ENCODE results near the gene ATP11A.
A peak's percentile ranks its signal among the peaks of the same experiment; 100 is the strongest.

The ATP11A gene

GRCh38 chr13:112661291-112661690 is 28.5 kb upstream of the ATP11A start:
- Histone ChIP-seq H4K8ac (ENCODE audit: low read length) (no peak overlapping the region), H3K4me1 (ENCODE audit: control insufficient read depth, insufficient read depth, low read depth, low read length) (peaks cover 25% of the 10 kb centered on the region), H3K79me1 (replicated peaks; ENCODE audit: low read length, poor library complexity, severe bottlenecking) (no peaks in the 10 kb centered on the region), H2BK12ac (ENCODE audit: low read length in 2 of 2) (no peak overlapping the region), H2BK120ac (ENCODE audit: low read depth, low read length) (no peak overlapping the region), H3K9ac (ENCODE audit: low read length) (no peak overlapping the region), H2AFZ (ENCODE audit: low read depth, low read length) (no peak overlapping the region), H3K18ac (ENCODE audit: low read depth in 1 of 2, low read length in 2 of 2) (no peak overlapping the region), H2AK5ac (ENCODE audit: low read length, severe bottlenecking) (no peak overlapping the region), H3K27me3 (ENCODE audit: control insufficient read depth in 1 of 2, insufficient read depth in 1 of 2, low read length in 2 of 2) (peaks cover 0 to 16% of the 10 kb centered on the region in 2 experiments), H2BK15ac (ENCODE audit: low read depth, poor library complexity, severe bottlenecking) (no peak overlapping the region), H3K23ac (ENCODE audit: low read length in 2 of 2) (no peak overlapping the region), H3K9me3 (ENCODE audit: control insufficient read depth, low read length) (no peaks in the 10 kb centered on the region), H3K4ac (ENCODE audit: low read depth in 1 of 2, low read length in 2 of 2) (no peak overlapping the region), H3K4me3 (ENCODE audit: insufficient read depth in 1 of 2, low read depth in 1 of 2, low read length in 2 of 2) (no peak overlapping the region), H3K14ac (ENCODE audit: low read length in 2 of 2) (no peak overlapping the region), H2BK5ac (ENCODE audit: low read depth, low read length, poor library complexity, severe bottlenecking) (no peak overlapping the region), H3K36me3 (ENCODE audit: control insufficient read depth in 1 of 2, insufficient read depth in 2 of 2, low read depth in 1 of 2, low read length in 2 of 2) (no peaks in the 10 kb centered on the region), H3K27ac (ENCODE audit: low read length, poor library complexity, severe bottlenecking) (no peak overlapping the region), H4K91ac (ENCODE audit: low read length) (no peak overlapping the region), H3K4me2 (ENCODE audit: low read length, poor library complexity, severe bottlenecking) (no peak overlapping the region)
- no peak for DNase-seq
- no CpG with 5 or more reads among the region's 2 CpGs for WGBS

- H2AK5ac ChIP-seq (ENCODE audit: low read length, severe bottlenecking), result no peak overlapping the region
- H3K4me2 ChIP-seq (ENCODE audit: low read length, poor library complexity, severe bottlenecking), result no peak overlapping the region
- no peak overlapping the region for H3K23ac ChIP-seq (ENCODE audit: low read length in 2 of 2)
- no peak overlapping the region for H4K91ac ChIP-seq (ENCODE audit: low read length)
- no peak overlapping the region for H3K4ac ChIP-seq (ENCODE audit: low read depth in 1 of 2, low read length in 2 of 2)
- H3K4me3 ChIP-seq (ENCODE audit: insufficient read depth in 1 of 2, low read depth in 1 of 2, low read length in 2 of 2), result no peak overlapping the region
- H2BK12ac ChIP-seq (ENCODE audit: low read length in 2 of 2), result no peak overlapping the region
- WGBS, result 88% methylated on average over 21 of the region's 22 CpGs
- no peak overlapping the region for H3K9ac ChIP-seq (ENCODE audit: low read length)
- H4K8ac ChIP-seq (ENCODE audit: low read length), result no peak overlapping the region
- no peaks in the 10 kb centered on the region for H3K79me1 ChIP-seq (replicated peaks; ENCODE audit: low read length, poor library complexity, severe bottlenecking)
- peaks cover 8% of the 10 kb centered on the region for H3K4me1 ChIP-seq (ENCODE audit: control insufficient read depth, insufficient read depth, low read depth, low read length)
- no peak overlapping the region for H3K14ac ChIP-seq (ENCODE audit: low read length in 2 of 2)
- H2BK5ac ChIP-seq (ENCODE audit: low read depth, low read length, poor library complexity, severe bottlenecking), result no peak overlapping the region
- no peak overlapping the region for H2BK120ac ChIP-seq (ENCODE audit: low read depth, low read length)
- no peaks in the 10 kb centered on the region for H3K9me3 ChIP-seq (ENCODE audit: control insufficient read depth, low read length)
- peaks cover 0 to 24% of the 10 kb centered on the region in 2 experiments for H3K27me3 ChIP-seq (ENCODE audit: control insufficient read depth in 1 of 2, insufficient read depth in 1 of 2, low read length in 2 of 2)
- H2AFZ ChIP-seq (ENCODE audit: low read depth, low read length), result no peak overlapping the region
- no peak overlapping the region for H3K18ac ChIP-seq (ENCODE audit: low read depth in 1 of 2, low read length in 2 of 2)
- H2BK15ac ChIP-seq (ENCODE audit: low read depth, poor library complexity, severe bottlenecking), result no peak overlapping the region
- DNase-seq, result peak; percentile 26
- no peaks in the 10 kb centered on the region for H3K36me3 ChIP-seq (ENCODE audit: control insufficient read depth in 1 of 2, insufficient read depth in 2 of 2, low read depth in 1 of 2, low read length in 2 of 2)
- no peak overlapping the region for H3K27ac ChIP-seq (ENCODE audit: low read length, poor library complexity, severe bottlenecking)
Observed at GRCh38 chr13:112664501-112665203, 25.2 kb upstream of the ATP11A start.

- H3K27me3 ChIP-seq (ENCODE audit: control insufficient read depth in 1 of 2, insufficient read depth in 1 of 2, low read length in 2 of 2), result peaks cover 6 to 45% of the 10 kb centered on the region in 2 experiments
- H2AK5ac ChIP-seq (ENCODE audit: low read length, severe bottlenecking), result no peak overlapping the region
- no peak overlapping the region for H3K14ac ChIP-seq (ENCODE audit: low read length in 2 of 2)
- no peak overlapping the region for H3K9ac ChIP-seq (ENCODE audit: low read length)
- no peak overlapping the region for H3K4ac ChIP-seq (ENCODE audit: low read depth in 1 of 2, low read length in 2 of 2)
- no peak overlapping the region for H4K91ac ChIP-seq (ENCODE audit: low read length)
- H2BK12ac ChIP-seq (ENCODE audit: low read length in 2 of 2), result no peak overlapping the region
- no peak overlapping the region for H2BK120ac ChIP-seq (ENCODE audit: low read depth, low read length)
- no peak overlapping the region for H3K18ac ChIP-seq (ENCODE audit: low read depth in 1 of 2, low read length in 2 of 2)
- no peaks in the 10 kb centered on the region for H3K79me1 ChIP-seq (replicated peaks; ENCODE audit: low read length, poor library complexity, severe bottlenecking)
- no peaks in the 10 kb centered on the region for H3K36me3 ChIP-seq (ENCODE audit: control insufficient read depth in 1 of 2, insufficient read depth in 2 of 2, low read depth in 1 of 2, low read length in 2 of 2)
- DNase-seq, result no peak
- no peak overlapping the region for H3K4me3 ChIP-seq (ENCODE audit: insufficient read depth in 1 of 2, low read depth in 1 of 2, low read length in 2 of 2)
- H3K9me3 ChIP-seq (ENCODE audit: control insufficient read depth, low read length), result no peaks in the 10 kb centered on the region
- H3K23ac ChIP-seq (ENCODE audit: low read length in 2 of 2), result no peak overlapping the region
- H2BK15ac ChIP-seq (ENCODE audit: low read depth, poor library complexity, severe bottlenecking), result no peak overlapping the region
- no peak overlapping the region for H3K27ac ChIP-seq (ENCODE audit: low read length, poor library complexity, severe bottlenecking)
- no peak overlapping the region for H3K4me2 ChIP-seq (ENCODE audit: low read length, poor library complexity, severe bottlenecking)
- H3K4me1 ChIP-seq (ENCODE audit: control insufficient read depth, insufficient read depth, low read depth, low read length), result peaks cover 14% of the 10 kb centered on the region
- H2BK5ac ChIP-seq (ENCODE audit: low read depth, low read length, poor library complexity, severe bottlenecking), result no peak overlapping the region
- no peak overlapping the region for H4K8ac ChIP-seq (ENCODE audit: low read length)
- 78% methylated on average over 11 of the region's 13 CpGs for WGBS
- H2AFZ ChIP-seq (ENCODE audit: low read depth, low read length), result no peak overlapping the region
Observed at GRCh38 chr13:112668924-112669323, 20.9 kb upstream of the ATP11A start.

- no peak overlapping the region for H3K27ac ChIP-seq (ENCODE audit: low read length, poor library complexity, severe bottlenecking)
- H3K14ac ChIP-seq (ENCODE audit: low read length in 2 of 2), result no peak overlapping the region
- no peak overlapping the region for H3K9ac ChIP-seq (ENCODE audit: low read length)
- no peak overlapping the region for H4K91ac ChIP-seq (ENCODE audit: low read length)
- peaks cover 9% of the 10 kb centered on the region for H3K4me1 ChIP-seq (ENCODE audit: control insufficient read depth, insufficient read depth, low read depth, low read length)
- DNase-seq, result no peak
- H3K18ac ChIP-seq (ENCODE audit: low read depth in 1 of 2, low read length in 2 of 2), result no peak overlapping the region
- H3K23ac ChIP-seq (ENCODE audit: low read length in 2 of 2), result no peak overlapping the region
- H2AK5ac ChIP-seq (ENCODE audit: low read length, severe bottlenecking), result no peak overlapping the region
- no peaks in the 10 kb centered on the region for H3K9me3 ChIP-seq (ENCODE audit: control insufficient read depth, low read length)
- no peak overlapping the region for H2BK5ac ChIP-seq (ENCODE audit: low read depth, low read length, poor library complexity, severe bottlenecking)
- no peak overlapping the region for H3K4me2 ChIP-seq (ENCODE audit: low read length, poor library complexity, severe bottlenecking)
- H4K8ac ChIP-seq (ENCODE audit: low read length), result no peak overlapping the region
- peaks cover 6 to 36% of the 10 kb centered on the region in 2 experiments for H3K27me3 ChIP-seq (ENCODE audit: control insufficient read depth in 1 of 2, insufficient read depth in 1 of 2, low read length in 2 of 2)
- no peaks in the 10 kb centered on the region for H3K36me3 ChIP-seq (ENCODE audit: control insufficient read depth in 1 of 2, insufficient read depth in 2 of 2, low read depth in 1 of 2, low read length in 2 of 2)
- H2BK120ac ChIP-seq (ENCODE audit: low read depth, low read length), result no peak overlapping the region
- 96% methylated on average over 9 of the region's 10 CpGs for WGBS
- no peak overlapping the region for H2BK15ac ChIP-seq (ENCODE audit: low read depth, poor library complexity, severe bottlenecking)
- H2BK12ac ChIP-seq (ENCODE audit: low read length in 2 of 2), result no peak overlapping the region
- no peak overlapping the region for H3K4ac ChIP-seq (ENCODE audit: low read depth in 1 of 2, low read length in 2 of 2)
- no peak overlapping the region for H2AFZ ChIP-seq (ENCODE audit: low read depth, low read length)
- no peak overlapping the region for H3K4me3 ChIP-seq (ENCODE audit: insufficient read depth in 1 of 2, low read depth in 1 of 2, low read length in 2 of 2)
- H3K79me1 ChIP-seq (replicated peaks; ENCODE audit: low read length, poor library complexity, severe bottlenecking), result no peaks in the 10 kb centered on the region
Observed at GRCh38 chr13:112669881-112670499, 19.8 kb upstream of the ATP11A start.

Data from mesenchymal stem cell (in vitro differentiated cells and primary cell).